Ecto neural progenitor cell (in vitro differentiated cells): ENCODE data around the gene KAZN.

Source experiments
- DNase-seq: peaks from one replicate; pipeline ENCODE4 v3.0.0-alpha.2; 2018; ENCODE audit warnings: low spot score

Gene KAZN

DNA sequence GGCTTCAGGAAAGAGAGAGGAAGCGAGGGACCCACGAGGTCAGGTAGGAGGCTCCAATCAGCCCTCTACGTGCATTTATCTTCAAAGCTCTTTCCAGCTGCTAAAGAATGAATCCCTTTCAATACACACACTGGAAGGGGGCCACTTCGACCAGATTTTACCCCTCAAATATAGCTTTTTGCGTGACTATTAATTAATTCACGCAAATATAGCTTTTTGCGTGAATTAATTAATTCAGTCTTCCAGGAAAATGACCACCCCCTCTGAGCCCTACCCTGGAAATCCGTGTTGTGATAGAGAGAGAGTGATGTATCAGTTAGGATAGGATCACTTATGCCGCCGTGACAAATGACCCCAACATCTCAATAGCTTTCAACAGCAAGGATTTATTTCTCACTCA lies 289.9 kb downstream of the KAZN start:
- DNase-seq, result no peak

DNA sequence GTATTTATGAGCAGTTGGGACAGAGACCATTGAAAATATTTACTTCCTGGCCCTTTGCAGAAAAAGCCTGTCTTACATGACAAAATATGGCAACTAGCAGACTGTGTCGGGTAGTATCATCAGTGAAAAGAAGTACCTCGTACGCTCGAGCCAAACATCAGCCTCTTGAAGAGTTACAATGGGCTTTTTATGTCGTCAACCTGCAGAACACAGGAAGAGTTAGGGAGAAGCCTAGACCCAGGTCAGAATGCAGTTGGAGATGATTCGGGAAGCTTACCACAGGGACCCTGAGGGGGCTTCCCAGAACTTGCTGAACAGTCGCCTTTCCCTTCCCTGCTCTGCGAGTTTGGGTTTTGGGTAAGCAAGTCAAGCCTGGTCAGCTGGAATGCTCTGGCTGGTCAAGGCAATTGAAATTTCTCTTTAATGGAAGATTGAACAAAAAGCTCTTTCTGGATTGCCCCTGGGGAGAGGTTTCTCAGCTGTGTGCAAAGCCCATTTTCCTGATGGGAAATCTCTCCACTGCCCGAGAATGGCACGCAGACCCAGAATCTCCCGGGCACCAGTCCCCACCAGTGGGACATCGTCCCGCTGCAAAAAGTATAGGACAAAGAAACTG lies 291.4 kb downstream of the KAZN start:
- no peak for DNase-seq

GRCh38 chr1:14891991-14892390 lies 293.5 kb downstream of the KAZN start:
- DNase-seq, result no peak

- no peak for DNase-seq
Measured at GRCh38 chr1:14894811-14895560, 296.5 kb downstream of the KAZN start.

- no peak for DNase-seq
Measured at GRCh38 chr1:14895727-14896126, 297.2 kb downstream of the KAZN start.

- DNase-seq, result no peak
Measured at GRCh38 chr1:14896381-14897079, 298.0 kb downstream of the KAZN start.

DNA sequence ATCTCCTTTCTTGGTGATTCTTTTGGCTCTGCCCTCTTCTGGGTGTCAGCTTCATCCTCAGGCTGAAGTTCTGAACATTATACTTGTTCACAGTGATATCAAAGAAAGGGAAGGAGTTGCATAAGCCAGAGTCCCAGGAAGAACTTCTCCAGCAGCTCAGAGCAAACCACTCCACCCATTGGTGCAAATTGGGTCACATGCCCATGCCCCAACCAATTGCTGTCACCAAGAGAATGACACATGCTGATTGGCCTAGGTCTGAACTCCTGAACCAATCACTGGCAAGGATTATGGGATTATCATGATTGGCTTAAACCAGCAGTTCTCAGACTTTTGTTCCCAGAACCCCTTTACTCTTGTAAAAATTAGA lies 298.6 kb downstream of the KAZN start:
- DNase-seq, result no peak

GRCh38 chr1:14897547-14897946 lies 299.1 kb downstream of the KAZN start:
- no peak for DNase-seq

GRCh38 chr1:14897997-14898645 lies 299.6 kb downstream of the KAZN start:
- no peak for DNase-seq

DNA sequence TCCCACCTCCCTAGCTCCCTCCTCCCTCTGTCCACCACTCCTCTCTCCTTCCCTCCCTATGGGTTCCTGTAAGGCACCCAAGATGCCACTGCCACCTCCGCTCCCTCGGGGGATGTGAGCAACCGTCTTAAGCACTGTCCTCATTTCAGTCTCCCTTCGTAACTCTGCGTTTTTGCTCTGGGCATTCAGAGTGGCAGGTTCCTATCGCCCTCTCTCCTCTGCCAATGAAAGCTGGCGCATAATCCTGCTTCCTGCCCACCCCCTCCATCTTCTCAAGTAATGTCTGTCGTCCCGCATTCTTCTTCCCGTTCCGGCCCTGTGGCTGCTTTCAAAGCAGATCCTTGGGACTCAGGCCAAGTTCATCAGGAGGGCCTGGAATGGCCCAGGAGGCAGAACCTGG lies 301.2 kb downstream of the KAZN start:
- no peak for DNase-seq

DNA sequence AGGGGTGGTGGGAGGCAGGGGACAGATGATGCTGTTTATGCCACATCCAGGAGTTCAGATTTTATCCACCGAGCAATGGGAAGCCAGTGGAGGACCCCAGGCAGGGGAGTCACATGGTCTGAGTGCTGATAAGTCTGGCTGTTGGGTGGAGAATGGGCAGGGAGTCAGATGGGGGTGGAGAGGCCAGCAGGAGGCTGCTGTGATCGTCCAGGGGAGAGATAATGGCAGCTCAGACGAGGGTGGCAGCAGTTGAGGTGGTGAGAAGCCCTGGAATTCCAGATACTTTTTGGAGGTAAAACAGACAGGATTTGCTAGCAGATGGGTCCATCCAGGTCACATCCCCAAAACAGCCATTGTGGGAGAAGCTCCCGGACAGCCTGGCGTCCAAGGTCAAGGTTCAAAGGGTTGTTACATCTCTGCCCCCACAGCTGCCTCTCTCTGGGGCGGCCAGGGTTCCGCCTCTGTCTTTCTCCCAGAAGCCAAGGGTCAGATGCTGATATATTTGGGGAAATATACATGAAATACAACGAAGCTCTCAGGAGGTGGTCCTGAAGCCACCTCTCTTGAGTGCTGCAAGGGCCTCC lies 303.0 kb downstream of the KAZN start:
- no peak for DNase-seq

- DNase-seq, result no peak
Measured at GRCh38 chr1:14903922-14904321, 305.4 kb downstream of the KAZN start.

DNA sequence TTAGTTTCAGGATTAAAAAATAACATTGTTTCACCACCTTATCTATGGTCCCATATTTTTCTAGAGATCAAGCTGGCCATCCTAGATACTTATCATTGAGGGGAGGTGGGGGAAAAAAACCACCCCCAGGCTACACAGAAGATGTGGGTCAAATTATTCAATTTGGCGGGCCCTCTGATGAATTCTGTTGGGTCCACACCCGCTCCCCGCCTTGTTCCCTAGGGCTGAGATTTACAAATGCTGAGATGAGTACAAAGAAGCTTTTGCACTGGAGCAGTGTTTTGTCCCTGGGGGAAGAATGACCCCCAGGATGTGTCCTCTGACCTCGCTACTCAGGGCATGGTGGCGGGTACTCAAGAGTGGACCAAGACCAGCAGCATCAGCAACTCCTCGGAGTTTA lies 308.2 kb downstream of the KAZN start:
- no peak for DNase-seq

DNA sequence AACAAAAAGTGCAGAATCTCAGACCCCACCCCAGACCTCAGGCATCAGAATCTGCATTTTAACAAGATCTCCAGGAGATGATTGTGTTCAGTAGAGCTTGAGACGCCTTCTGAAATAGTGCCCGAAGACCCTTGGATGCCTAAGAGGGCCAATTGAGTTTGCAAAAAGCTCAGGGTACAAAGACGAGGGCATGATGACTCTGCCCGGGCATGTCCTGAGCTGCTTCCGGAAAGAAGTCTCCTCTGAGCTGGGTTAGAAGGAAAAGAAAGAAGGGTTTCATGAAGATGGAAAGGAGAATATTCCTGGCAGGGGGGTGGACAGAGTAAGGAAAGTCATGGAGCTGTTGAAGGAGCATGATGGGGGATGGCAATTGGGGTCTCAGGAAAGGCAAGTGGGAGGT lies 308.9 kb downstream of the KAZN start:
- DNase-seq, result no peak

DNA sequence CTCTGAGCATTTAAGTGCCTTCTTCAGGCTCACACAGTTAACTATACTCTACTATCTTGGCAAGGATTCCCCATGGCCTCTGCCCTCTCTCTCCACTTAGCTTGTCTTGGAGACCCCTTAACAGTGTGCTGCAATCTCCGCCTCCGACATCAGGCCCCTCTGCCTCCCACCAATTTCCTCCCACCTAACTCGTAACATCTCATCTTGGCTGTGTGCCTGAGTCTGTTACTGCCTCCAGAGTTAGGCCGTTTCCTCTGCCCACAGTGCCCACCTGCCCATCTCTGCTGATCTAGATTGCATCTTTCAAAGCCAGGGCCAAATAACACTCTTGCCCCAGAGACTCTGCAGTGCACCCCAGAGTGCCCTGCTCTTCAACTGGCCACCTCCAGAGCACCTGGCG lies 310.8 kb downstream of the KAZN start:
- no peak for DNase-seq

GRCh38 chr1:14909920-14910460 lies 311.5 kb downstream of the KAZN start:
- DNase-seq, result no peak

DNA sequence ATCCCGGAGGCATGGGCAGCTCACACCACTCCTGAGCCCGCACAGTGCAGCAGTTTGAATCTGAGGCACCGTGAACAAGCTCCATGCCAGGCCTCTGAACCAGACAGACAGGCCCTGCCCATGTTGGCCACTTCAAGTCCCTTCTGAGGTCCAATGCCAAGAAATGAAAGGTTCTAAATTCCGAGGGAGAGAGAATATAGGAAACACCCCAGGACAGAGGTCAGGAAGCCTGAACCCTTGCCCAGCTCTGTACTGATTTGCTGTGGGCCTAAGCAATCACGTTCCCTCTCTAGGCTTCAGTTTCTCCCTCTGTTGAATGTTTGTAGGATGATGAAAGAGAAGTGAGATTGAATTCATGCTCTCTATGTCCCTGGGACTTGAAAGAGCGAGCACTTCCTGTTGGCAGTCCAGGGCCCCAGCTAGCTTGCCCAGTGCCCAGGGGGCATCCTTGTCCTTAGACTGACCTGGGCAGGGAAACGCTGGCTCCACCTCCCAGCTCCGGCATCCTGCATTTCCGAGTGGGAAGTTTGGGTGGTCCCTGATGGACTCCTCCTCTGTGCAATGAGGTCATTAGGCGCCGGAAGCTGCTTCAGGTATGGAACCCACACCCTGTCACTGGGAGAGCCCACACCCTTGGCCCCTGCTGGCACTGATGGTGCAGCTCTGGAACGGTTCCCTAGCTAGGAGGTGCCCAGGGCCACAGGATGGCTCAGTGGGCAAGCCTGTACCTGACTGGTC lies 312.7 kb downstream of the KAZN start:
- no peak for DNase-seq

GRCh38 chr1:14912839-14913481 lies 314.5 kb downstream of the KAZN start:
- DNase-seq, result no peak

GRCh38 chr1:14913482-14914177 lies 315.1 kb downstream of the KAZN start:
- no peak for DNase-seq

GRCh38 chr1:14914351-14914988 lies 316.0 kb downstream of the KAZN start:
- no peak for DNase-seq
